HG03342 (cell line): ENCODE measurements around the gene LMBRD1.
A peak's percentile ranks its signal among the peaks of the same experiment; 100 is the strongest.
"Not testable (repeated sequence)": the region's sequence is repeated elsewhere in the genome, so short reads cannot be mapped to it uniquely, and the experiment has no call there.

Source experiments
- ATAC-seq: cut with Tn5 transposase; IDR thresholded peaks from one replicate; pipeline ENCODE4 v1.9.1; 2021; ENCODE audit warnings: mild to moderate bottlenecking, moderate library complexity; ENCODE audit not compliant: unreplicated experiment

The LMBRD1 gene

DNA sequence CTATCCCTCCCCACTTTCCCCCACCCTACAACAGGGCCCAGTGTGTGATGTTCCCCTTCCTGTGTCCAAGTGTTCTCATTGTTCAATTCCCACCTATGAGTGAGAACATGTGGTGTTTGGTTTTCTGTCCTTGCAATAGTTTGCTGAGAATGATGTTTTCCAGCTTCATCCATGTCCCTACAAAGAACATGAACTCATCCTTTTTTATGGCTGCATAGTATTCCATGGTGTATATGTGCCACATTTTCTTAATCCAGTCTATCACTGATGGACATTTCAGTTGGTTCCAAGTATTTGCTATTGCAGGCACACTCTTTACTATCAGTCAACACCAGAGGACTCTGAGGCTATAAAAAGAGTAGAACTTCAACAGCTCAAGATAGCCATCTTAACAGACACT is 2.0 kb upstream of the LMBRD1 start:
- ATAC-seq: not testable (repeated sequence)

DNA sequence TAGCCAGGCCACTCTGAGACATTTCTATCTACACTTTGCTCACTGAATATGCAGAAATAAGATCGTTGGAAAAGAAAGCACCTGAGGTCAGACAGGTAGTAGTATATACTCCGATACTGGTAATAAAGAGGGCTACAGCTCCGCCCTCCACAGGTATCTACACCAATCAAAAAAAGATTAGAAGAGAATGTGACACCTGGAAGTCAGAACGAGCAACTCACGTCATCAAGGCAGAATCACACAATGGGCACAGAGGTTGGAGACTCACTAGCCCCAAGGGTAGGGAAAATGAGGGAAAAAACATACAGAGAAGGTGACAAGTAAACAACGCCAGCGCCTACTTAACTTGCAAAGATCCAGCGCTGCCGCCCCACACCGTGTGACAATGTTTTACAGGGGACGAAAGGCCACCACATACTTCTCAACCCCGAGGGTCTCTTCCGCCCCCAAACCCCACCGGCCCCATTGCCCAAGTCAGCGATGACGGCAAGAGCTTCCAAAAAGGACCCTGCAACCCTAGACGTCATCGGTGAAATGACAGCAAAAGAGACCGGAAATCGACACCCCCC is 653 bp downstream of the LMBRD1 start:
- ATAC-seq: peak; percentile 34

- ATAC-seq: peak; percentile 38
Measured at GRCh38 chr6:69795469-69796072, 1.2 kb downstream of the LMBRD1 start.

DNA sequence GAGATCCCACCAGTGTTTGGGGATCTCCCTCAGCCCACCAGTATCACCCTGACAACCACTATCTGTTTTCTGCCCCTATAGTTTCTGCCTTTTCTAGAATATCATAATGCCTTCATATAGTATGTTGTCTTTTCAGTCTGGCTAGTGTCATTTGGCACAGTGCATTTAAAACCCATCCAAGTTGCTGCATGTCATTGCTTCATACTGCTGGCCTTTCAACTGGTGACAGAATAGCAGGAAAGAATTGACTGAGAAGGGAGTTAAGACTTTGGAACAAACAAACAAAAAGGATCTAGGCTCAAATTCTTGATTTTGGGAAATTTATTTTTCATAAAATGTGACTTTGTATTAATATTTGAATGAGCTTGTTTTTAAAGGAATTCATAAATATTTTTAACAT is 4.5 kb downstream of the LMBRD1 start:
- ATAC-seq: no peak

GRCh38 chr6:69791065-69791471 is 5.7 kb downstream of the LMBRD1 start:
- no peak for ATAC-seq

- ATAC-seq: no peak
Measured at GRCh38 chr6:69790629-69791028, 6.2 kb downstream of the LMBRD1 start.

- peak; percentile 42 for ATAC-seq
Measured at GRCh38 chr6:69789578-69789977, 7.2 kb downstream of the LMBRD1 start.

- ATAC-seq: not testable (repeated sequence)
Measured at GRCh38 chr6:69787436-69787835, 9.4 kb downstream of the LMBRD1 start.

GRCh38 chr6:69785697-69786096 is 11.1 kb downstream of the LMBRD1 start:
- ATAC-seq: no peak

DNA sequence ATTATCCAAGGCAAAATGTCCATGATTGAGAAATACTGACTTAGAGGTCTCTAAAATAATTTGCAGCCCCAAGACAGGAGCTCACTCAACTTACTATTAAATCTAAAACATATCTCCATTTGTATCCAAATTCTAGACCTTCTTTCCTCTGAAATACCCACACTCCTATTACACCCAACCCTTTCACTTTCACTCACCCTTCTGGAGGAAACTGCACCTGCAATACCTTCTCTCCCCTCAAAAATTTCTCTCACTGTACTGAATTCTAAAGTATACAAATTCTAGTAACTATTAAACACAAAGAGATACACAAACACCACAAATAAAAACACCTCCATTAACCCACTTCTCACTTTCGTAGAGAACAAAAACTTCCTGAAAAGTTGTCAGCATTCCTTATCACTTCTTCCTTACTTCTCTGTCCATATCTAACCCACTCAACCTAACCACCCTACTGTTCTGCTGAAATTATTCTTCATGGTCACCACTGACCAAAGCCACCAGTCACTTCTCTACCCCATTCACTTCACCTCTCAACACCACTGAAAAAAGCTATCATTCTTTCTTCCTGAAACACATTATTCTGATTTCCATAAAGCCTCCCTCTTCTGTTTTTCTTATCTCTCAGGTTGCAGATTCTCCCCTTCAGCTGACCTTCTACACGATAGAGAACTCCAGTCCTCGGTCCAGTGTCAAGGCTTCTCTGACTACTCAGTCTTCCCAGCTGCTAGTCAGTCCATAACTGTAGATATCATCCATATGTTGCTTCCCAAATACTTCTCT is 12.0 kb downstream of the LMBRD1 start:
- peak; percentile 83 for ATAC-seq

GRCh38 chr6:69783108-69783507 is 13.7 kb downstream of the LMBRD1 start:
- ATAC-seq: no peak

DNA sequence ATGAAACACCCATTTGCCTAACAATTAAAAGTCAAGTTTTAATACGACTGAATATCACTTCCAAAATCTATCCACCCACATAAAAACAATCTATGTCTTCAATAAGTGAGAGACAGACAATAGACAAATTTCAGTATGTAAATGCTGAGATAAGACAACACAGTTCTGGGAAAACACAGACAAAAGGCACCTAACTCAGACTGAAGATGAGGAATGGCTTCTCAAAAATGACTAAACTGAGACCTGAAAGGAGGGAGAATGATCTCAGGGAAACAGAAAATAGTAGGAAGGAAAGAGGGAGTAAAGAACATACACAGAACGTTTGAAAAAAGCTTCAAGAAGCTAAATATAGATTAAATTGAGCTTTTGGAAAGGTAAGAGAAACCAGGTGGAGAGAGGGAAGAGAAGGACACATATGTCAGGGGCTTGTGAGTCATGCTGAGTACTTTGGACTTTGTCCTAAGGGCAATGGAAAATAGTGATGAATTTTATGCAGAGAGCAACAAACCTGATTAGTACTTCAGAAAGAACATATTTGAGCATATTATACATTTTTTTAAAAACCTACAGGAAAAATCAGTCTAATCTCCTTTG is 16.1 kb downstream of the LMBRD1 start:
- ATAC-seq: no peak

GRCh38 chr6:69775941-69776340 is 20.9 kb downstream of the LMBRD1 start:
- ATAC-seq: no peak

DNA sequence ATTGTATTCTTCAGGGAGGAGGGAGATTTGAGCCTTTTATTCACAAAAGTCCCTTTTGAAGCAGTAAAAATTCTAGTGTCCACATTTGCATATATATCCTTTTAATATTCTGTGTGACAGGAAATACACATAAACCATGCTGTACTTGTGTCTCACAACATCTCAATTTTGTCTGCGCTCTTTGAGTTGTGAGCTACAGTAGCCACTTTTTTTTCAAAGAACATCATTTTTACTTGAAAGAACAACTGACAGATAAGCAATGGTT is 21.3 kb downstream of the LMBRD1 start:
- ATAC-seq: no peak

DNA sequence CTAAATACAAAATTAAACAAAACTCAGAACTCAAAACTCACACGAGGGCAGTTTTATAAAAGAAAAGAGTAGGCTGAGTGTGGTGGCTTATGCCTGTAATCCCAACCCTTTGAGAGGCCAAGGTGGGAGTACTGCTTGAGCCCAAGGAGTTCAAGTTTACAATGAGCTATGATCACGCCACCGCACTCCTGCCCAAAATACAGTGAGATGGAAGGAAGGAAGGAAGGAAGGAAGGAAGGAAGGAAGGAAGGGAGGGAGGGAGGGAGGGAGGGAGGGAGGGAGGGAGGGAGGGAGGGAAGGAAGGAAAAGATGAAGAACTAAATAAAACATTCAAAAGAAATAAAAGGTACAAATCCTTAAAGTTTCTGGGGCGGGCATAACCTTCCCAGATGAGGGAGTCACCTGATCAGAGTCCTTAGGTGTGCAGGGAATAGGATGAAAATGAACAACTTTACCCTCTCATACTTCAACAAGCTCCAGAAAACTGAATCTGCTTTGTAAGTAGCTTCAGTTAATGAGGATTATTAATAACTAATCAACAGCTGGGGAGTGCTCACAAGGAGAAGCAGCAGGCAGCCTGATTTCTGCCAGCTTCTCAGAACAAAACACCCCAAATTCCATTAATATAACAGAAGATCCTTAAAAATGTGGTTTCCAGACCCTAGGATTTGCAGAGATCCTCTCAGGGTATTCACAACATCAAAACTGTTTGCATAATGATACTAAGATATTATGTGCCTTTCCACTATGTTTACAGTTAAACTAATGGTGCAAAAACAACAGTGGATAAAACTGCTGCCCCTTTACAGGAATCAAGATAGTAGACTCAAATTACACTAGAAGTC is 21.8 kb downstream of the LMBRD1 start:
- no peak for ATAC-seq

- no peak for ATAC-seq
Measured at GRCh38 chr6:69771158-69771906, 25.5 kb downstream of the LMBRD1 start.

- no peak for ATAC-seq
Measured at GRCh38 chr6:69768664-69769063, 28.1 kb downstream of the LMBRD1 start.

GRCh38 chr6:69763763-69764162 is 33.0 kb downstream of the LMBRD1 start:
- ATAC-seq: no peak

- no peak for ATAC-seq
Measured at GRCh38 chr6:69761853-69762252, 35.0 kb downstream of the LMBRD1 start.

DNA sequence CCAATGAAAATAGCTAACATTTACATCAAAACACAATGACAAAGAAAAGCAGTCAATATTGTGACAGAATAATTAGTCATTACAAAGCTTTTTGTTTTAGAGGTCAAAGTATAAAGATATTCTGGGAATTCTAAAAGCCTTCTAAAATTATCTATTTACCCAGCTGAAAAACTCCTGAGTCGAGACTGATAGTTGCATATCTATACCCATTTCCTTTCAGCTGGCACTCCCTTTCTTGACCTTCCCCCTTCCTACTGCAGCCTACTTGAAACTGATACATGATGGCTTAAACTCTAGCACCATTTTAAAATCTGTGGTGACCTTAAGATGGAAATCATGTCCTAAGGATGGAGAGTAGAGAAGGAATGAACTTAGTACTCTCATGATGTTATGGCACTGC is 38.6 kb downstream of the LMBRD1 start:
- no peak for ATAC-seq

GRCh38 chr6:69756907-69757306 is 39.9 kb downstream of the LMBRD1 start:
- no peak for ATAC-seq
